WTC11 (cell line): ENCODE data around the gene PEAR1. TPM values are rescaled to one million over a fixed set of nuclear protein-coding genes. Genes with fewer than 3 reads are reported as not detected.

Experiments used
- ATAC-seq: fragments of 200-7000 bp; cut with Tn5 transposase; 2 replicates; pipeline ENCODE4 v1.10.0; 2021; ENCODE audit warnings: mild to moderate bottlenecking, moderate library complexity
- CTCF ChIA-PET: fragments of 300-600 bp; sonication (Branson Sonifier 250); formaldehyde crosslinking; loops from one replicate; lab custom pipeline; 2021; ENCODE audit warnings: antibody characterized with exemption; lab: Charles Lee
- POLR2A ChIA-PET: fragments of 350-600 bp; sonication (Branson Sonifier 250); formaldehyde crosslinking; loops from one replicate; lab custom pipeline; 2021; ENCODE audit warnings: antibody characterized with exemption; lab: Charles Lee
- DNase-seq: peaks from one replicate; pipeline ENCODE4 v3.0.0; 2021; ENCODE audit warnings: low spot score
- H3K27ac Mint-ChIP-seq: 2 replicates; pipeline ENCODE4 v1.8.0; 2021; ENCODE audit warnings: mixed read lengths
- H3K27me3 Mint-ChIP-seq: 2 replicates; pipeline ENCODE4 v1.8.0; 2021; ENCODE audit warnings: low read depth, mild to moderate bottlenecking, moderate library complexity, mixed read lengths
- H3K36me3 Mint-ChIP-seq: 2 replicates; pipeline ENCODE4 v1.8.0; 2021; ENCODE audit warnings: mixed read lengths
- H3K4me1 Mint-ChIP-seq: 2 replicates; pipeline ENCODE4 v1.8.0; 2022; ENCODE audit warnings: mixed read lengths
- H3K4me3 Mint-ChIP-seq: 2 replicates; pipeline ENCODE4 v1.8.0; 2021; ENCODE audit warnings: mild to moderate bottlenecking, moderate library complexity, mixed read lengths
- H3K9me3 Mint-ChIP-seq: 2 replicates; pipeline ENCODE4 v1.8.0; 2021; ENCODE audit warnings: mixed read lengths
- E2F1 ChIP-seq: sonication (generic); formaldehyde crosslinking; IDR thresholded peaks from 2 replicates; pipeline ENCODE4 v1.8.0; 2022; ENCODE audit warnings: mild to moderate bottlenecking, missing genetic modification reagents
- MXD4 ChIP-seq: fragments of 250-450 bp; sonication (Bioruptor Pico); IDR thresholded peaks from 2 replicates; pipeline ENCODE4 v1.8.0; 2021; ENCODE audit warnings: mild to moderate bottlenecking, moderate library complexity, borderline replicate concordance
- NR1H2 ChIP-seq: sonication (generic); formaldehyde crosslinking; IDR thresholded peaks from 2 replicates; pipeline ENCODE4 v1.9.0; 2021; ENCODE audit warnings: mild to moderate bottlenecking, moderate library complexity, missing genetic modification reagents
- SMAD4 ChIP-seq: sonication (generic); formaldehyde crosslinking; IDR thresholded peaks from 2 replicates; pipeline ENCODE4 v1.8.0; 2022; ENCODE audit warnings: mild to moderate bottlenecking, missing genetic modification reagents
- TEAD1 ChIP-seq: sonication (generic); formaldehyde crosslinking; IDR thresholded peaks from 2 replicates; pipeline ENCODE4 v1.8.0; 2022; ENCODE audit warnings: mild to moderate bottlenecking, missing genetic modification reagents
- TEAD4 ChIP-seq: sonication (generic); formaldehyde crosslinking; IDR thresholded peaks from 2 replicates; pipeline ENCODE4 v1.8.0; 2022; ENCODE audit warnings: mild to moderate bottlenecking, missing genetic modification reagents
- ZNF121 ChIP-seq: sonication (generic); formaldehyde crosslinking; IDR thresholded peaks from 2 replicates; pipeline ENCODE4 v1.8.0; 2023; ENCODE audit warnings: missing genetic modification reagents
- ZNF232 ChIP-seq: sonication (generic); formaldehyde crosslinking; IDR thresholded peaks from 2 replicates; pipeline ENCODE4 v1.8.0; 2022; ENCODE audit warnings: mild to moderate bottlenecking, missing genetic modification reagents
- ZNF281 ChIP-seq: sonication (generic); formaldehyde crosslinking; IDR thresholded peaks from 2 replicates; pipeline ENCODE4 v1.8.0; 2023; ENCODE audit warnings: mild to moderate bottlenecking, missing genetic modification reagents
- ZNF423 ChIP-seq: fragments of 250-450 bp; sonication (Bioruptor Pico); IDR thresholded peaks from 2 replicates; pipeline ENCODE4 v2.1.2; 2022; ENCODE audit warnings: mild to moderate bottlenecking, moderate library complexity
- total RNA-seq: library from RNA; stranded (reverse); gene quantifications from 3 replicates; pipeline ENCODE4 v1.2.3, GENCODE V29; 2021
- TF ChIP-seq, protein P1 (sequence below): fragments of 250-450 bp; sonication (Bioruptor Pico); IDR thresholded peaks from 2 replicates; pipeline ENCODE4 v1.9.0; 2021; ENCODE audit warnings: mild to moderate bottlenecking, borderline replicate concordance
- TF ChIP-seq, protein P2 (sequence below): fragments of 250-450 bp; sonication (Bioruptor Pico); IDR thresholded peaks from 2 replicates; pipeline ENCODE4 v2.1.2; 2022; ENCODE audit warnings: mild to moderate bottlenecking, moderate library complexity

PEAR1 gene
- total RNA-seq, 1 experiment from 2014 or later = 1.6 TPM

DNA sequence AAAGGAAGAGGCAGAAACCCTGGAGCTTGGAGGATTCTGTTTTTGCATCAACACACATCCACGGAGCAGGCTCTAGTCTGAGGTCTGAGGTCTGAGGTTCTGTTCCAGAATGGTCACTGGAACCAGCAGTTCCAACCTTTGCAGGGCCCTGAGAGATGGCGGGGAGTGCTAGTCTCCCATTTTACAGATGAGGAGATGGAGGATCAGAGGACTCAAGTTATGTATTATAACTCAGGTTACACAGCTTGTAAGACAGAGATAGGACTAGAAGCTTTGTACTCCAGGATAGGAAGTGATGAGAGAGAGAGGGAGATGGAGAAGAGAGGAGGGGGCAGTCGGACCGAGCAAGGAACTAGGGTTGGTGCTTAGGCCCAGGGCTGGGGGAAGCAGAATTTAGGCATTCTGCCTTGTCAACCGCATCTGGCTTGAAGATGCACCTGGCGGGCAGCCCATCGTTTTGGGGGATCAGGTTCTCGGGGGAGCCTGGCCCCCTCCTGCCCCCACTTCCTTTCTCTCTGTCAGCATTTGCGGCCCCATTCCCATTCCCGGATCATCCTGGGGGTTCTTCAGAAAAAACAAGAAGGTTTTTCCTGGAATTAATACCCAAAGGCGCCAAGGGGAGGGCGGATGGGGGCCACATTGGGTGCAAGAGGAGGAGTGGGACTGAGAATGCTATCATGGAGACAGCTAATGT is 5.6 kb downstream of the PEAR1 start:
- TF ChIP-seq TEAD1 (CRISPR knock-in tag) (no peak), ZNF232 (CRISPR knock-in tag) (no peak), MXD4 (CRISPR knock-in tag) (no peak), E2F1 (CRISPR knock-in tag) (no peak), ZNF423 (CRISPR knock-in tag) (no peak)
- TF ChIP-seq, protein P1, sequence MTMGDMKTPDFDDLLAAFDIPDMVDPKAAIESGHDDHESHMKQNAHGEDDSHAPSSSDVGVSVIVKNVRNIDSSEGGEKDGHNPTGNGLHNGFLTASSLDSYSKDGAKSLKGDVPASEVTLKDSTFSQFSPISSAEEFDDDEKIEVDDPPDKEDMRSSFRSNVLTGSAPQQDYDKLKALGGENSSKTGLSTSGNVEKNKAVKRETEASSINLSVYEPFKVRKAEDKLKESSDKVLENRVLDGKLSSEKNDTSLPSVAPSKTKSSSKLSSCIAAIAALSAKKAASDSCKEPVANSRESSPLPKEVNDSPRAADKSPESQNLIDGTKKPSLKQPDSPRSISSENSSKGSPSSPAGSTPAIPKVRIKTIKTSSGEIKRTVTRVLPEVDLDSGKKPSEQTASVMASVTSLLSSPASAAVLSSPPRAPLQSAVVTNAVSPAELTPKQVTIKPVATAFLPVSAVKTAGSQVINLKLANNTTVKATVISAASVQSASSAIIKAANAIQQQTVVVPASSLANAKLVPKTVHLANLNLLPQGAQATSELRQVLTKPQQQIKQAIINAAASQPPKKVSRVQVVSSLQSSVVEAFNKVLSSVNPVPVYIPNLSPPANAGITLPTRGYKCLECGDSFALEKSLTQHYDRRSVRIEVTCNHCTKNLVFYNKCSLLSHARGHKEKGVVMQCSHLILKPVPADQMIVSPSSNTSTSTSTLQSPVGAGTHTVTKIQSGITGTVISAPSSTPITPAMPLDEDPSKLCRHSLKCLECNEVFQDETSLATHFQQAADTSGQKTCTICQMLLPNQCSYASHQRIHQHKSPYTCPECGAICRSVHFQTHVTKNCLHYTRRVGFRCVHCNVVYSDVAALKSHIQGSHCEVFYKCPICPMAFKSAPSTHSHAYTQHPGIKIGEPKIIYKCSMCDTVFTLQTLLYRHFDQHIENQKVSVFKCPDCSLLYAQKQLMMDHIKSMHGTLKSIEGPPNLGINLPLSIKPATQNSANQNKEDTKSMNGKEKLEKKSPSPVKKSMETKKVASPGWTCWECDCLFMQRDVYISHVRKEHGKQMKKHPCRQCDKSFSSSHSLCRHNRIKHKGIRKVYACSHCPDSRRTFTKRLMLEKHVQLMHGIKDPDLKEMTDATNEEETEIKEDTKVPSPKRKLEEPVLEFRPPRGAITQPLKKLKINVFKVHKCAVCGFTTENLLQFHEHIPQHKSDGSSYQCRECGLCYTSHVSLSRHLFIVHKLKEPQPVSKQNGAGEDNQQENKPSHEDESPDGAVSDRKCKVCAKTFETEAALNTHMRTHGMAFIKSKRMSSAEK = no peak
- H3K9me3 Mint-ChIP-seq = no peaks in the 10 kb centered on the region
- H3K4me3 Mint-ChIP-seq = no peak overlapping the region
- ATAC-seq = no peak
- no peaks in the 10 kb centered on the region for H3K36me3 Mint-ChIP-seq
- H3K27me3 Mint-ChIP-seq = peaks cover 29% of the 10 kb centered on the region
- DNase-seq = no peak
- no peak overlapping the region for H3K27ac Mint-ChIP-seq
- peaks cover 17% of the 10 kb centered on the region for H3K4me1 Mint-ChIP-seq
- ChIA-PET CTCF (interaction anchor here (1.1 to 3.7 kb wide), 6 partner anchors 9 to 60 kb away, joined by 3 to 21 read pairs (median 6); partner anchors contain the start of gene LRRC71), POLR2A (interaction anchor here (0.5 kb wide), 1 partner anchor 101 kb away, joined by 3 read pairs; no protein-coding TSS in a partner anchor)

DNA sequence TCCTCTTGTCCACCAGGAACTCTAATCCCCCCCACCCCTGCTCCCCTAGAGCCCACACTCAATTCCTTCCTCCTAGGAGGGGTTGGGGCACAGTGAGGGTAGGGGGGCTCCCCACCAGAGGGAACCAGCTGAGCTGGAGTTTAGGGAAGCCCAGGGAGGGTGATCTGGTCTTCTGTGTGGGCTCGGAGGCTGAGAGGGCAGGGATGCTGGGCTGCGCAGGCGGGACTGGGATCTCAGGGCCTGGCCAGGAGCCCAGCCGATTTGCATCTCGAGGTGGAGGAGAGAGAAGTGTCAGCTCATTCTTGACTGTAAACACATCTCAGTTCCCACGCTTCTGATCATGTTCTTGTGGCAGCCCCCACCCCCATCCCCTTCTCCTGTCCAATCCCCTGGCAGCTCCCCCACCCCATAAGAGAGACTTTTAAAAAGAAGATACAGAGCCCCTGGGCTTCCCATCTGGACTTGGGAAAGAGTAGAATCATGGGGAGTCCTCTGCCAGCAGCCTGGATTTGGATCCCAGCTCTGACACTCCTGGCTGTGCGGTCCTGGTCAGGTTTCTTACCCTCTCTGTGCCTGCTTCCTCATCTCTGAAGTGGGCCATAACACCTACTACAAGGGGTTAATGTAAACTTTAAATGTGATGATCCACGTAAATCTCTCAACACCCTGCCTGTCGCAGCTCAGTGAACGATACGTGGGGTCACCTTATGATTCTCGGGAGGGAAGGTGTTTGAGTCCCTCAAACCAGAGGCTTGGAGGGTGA is 6.6 kb downstream of the PEAR1 start:
- no peak overlapping the region for H3K27ac Mint-ChIP-seq
- DNase-seq = no peak
- CTCF ChIA-PET = interaction anchor here (1.1 to 5.1 kb wide), 4 partner anchors 8 to 27 kb away, joined by 3 to 42 read pairs (median 18); no protein-coding TSS in a partner anchor
- TF ChIP-seq, protein P2, sequence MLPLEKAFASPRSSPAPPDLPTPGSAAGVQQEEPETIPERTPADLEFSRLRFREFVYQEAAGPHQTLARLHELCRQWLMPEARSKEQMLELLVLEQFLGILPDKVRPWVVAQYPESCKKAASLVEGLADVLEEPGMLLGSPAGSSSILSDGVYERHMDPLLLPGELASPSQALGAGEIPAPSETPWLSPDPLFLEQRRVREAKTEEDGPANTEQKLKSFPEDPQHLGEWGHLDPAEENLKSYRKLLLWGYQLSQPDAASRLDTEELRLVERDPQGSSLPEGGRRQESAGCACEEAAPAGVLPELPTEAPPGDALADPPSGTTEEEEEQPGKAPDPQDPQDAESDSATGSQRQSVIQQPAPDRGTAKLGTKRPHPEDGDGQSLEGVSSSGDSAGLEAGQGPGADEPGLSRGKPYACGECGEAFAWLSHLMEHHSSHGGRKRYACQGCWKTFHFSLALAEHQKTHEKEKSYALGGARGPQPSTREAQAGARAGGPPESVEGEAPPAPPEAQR (CRISPR knock-in tag) = no peak
- TF ChIP-seq SMAD4 (CRISPR knock-in tag) (no peak), ZNF121 (CRISPR knock-in tag) (no peak), NR1H2 (CRISPR knock-in tag) (no peak), ZNF281 (CRISPR knock-in tag) (no peak), TEAD4 (CRISPR knock-in tag) (no peak)
- TF ChIP-seq, all 79 proteins: peak for 0
- Mint-ChIP-seq H3K4me1 (peaks cover 14% of the 10 kb centered on the region), H3K36me3 (no peaks in the 10 kb centered on the region), H3K9me3 (no peaks in the 10 kb centered on the region), H3K27me3 (peaks cover 19% of the 10 kb centered on the region), H3K4me3 (no peak overlapping the region)
- POLR2A ChIA-PET = no interaction called here
- no peak for ATAC-seq
